Urinary bladder (tissue), 4 donors: ENCODE measurements around the gene STAT5B. TPM values are rescaled to one million over a fixed set of nuclear protein-coding genes. Genes with fewer than 3 reads are reported as not detected.

Experiments used
- DNase-seq: peaks from one replicate; pipeline ENCODE4 v3.0.0-alpha.2; 2015; ENCODE audit errors: extremely low spot score
- H3K27ac ChIP-seq: one replicate; pipeline ENCODE4 v1.5.1; 2013; ENCODE audit warnings: low read depth, mild to moderate bottlenecking, moderate library complexity
- H3K36me3 ChIP-seq: one replicate; pipeline ENCODE4 v1.6.1; 2013; ENCODE audit warnings: mild to moderate bottlenecking, moderate library complexity; ENCODE audit not compliant: insufficient read depth
- H3K4me1 ChIP-seq: one replicate; pipeline ENCODE4 v1.6.1; 2013; ENCODE audit warnings: mild to moderate bottlenecking, moderate library complexity; ENCODE audit not compliant: insufficient read depth
- H3K4me3 ChIP-seq: one replicate; pipeline ENCODE4 v1.5.1; 2013; ENCODE audit warnings: low read depth, low read length
- WGBS: extraction: QIAGEN DNeasy Blood & Tissue Kit; methylation state at CpG from one replicate; pipeline ENCODE4 v1.1.7; 2013; 5-methylcytosine and 5-hydroxymethylcytosine counted together
- polyA plus RNA-seq: library from polyadenylated mRNA; stranded (reverse); fragments of 200-250 nt; gene quantifications from one replicate; pipeline ENCODE4 v1.2.3, GENCODE V29; 2013
- total RNA-seq: library from RNA; depleted of rRNA; stranded (reverse); fragments of >200 nt; gene quantifications from one replicate; pipeline ENCODE4 v1.2.3, GENCODE V29; 2014
- donor health status: healthy with polysubstance abuse.
- donor health status: healthy.

STAT5B gene
- total and polyA plus RNA-seq, 2 donors = 37.6 to 66.3 TPM

GRCh38 chr17:42180922-42181850 lies 95.0 kb downstream of the STAT5B start, which contains the start of gene KCNH4:
KCNH4 (minus strand) TSS chr17:42181142; CDS start chr17:42180945, 197 bp downstream.
- WGBS = 4% methylated on average over 60 of the region's 60 CpGs
- Histone ChIP-seq H3K4me3 (peak within 1 kb of the TSS; percentile 31), H3K36me3 (no peaks in the 10 kb centered on the region), H3K4me1 (no peaks in the 10 kb centered on the region), H3K27ac (no peak within 1 kb of the TSS)
- no peak for DNase-seq

DNA sequence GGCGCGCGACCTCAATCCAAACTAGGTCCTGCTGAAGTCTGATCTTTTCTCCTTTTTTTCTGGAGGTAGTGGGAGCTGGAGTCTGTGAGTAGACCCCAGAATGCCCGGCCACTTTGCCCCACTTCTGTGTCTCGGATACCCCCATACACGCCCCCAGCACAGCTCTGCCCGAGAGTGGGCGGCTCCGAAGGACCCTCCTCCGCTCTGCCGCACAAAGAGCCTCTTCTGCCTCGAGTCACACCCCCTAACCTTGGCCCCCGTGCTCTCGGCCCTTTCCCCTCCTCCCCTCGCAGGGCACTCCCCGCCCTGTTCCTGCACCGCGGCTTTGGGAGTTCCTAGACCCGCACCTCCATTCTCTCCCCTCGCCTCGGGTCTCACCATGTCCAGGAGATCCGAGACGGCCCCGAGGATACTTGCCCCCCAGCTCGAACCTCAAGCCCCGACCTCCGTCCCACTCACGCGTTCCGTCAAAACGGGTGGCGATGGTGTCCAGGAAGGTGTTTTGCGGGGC lies 95.7 kb downstream of the STAT5B start:
- H3K27ac ChIP-seq = no peak overlapping the region
- 2% methylated on average over 33 of the region's 33 CpGs for WGBS
- H3K36me3 ChIP-seq = no peaks in the 10 kb centered on the region
- H3K4me1 ChIP-seq = no peaks in the 10 kb centered on the region
- DNase-seq = no peak
- peak overlapping the region; percentile 31 for H3K4me3 ChIP-seq

- Histone ChIP-seq H3K4me1 (no peaks in the 10 kb centered on the region), H3K27ac (no peak overlapping the region), H3K4me3 (no peak overlapping the region), H3K36me3 (no peaks in the 10 kb centered on the region)
- DNase-seq = no peak
- 12% methylated on average over 20 of the region's 20 CpGs for WGBS
Measured at GRCh38 chr17:42179911-42180410, 96.2 kb downstream of the STAT5B start.

DNA sequence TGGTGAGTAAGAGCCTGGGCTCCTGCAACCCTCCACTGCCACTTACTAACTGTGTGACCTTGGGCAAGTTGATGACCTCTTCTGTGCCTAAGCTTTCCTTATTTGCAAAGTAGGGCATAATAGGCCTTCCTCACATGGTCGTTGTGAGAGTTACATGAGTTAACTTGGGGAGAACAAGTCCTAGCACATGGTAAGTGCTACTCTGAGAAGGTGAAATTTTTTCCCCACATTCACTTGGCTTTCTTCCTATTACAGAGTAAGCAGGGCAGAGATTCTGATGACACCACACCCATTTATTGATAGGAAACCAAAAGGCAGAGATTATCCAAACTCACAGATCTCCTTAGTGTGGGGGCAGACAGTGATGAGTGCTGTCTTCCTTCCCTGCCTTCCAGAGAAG lies 96.9 kb downstream of the STAT5B start:
- H3K36me3 ChIP-seq = no peaks in the 10 kb centered on the region
- no peak overlapping the region for H3K4me3 ChIP-seq
- H3K4me1 ChIP-seq = no peaks in the 10 kb centered on the region
- no peak for DNase-seq
- WGBS = 33% methylated on average over 1 of the region's 1 CpG
- H3K27ac ChIP-seq = no peak overlapping the region

GRCh38 chr17:42178817-42179216 lies 97.4 kb downstream of the STAT5B start:
- DNase-seq = no peak
- H3K4me1 ChIP-seq = no peaks in the 10 kb centered on the region
- H3K27ac ChIP-seq = no peak overlapping the region
- no peak overlapping the region for H3K4me3 ChIP-seq
- 39% methylated on average over 14 of the region's 14 CpGs for WGBS
- H3K36me3 ChIP-seq = no peaks in the 10 kb centered on the region

DNA sequence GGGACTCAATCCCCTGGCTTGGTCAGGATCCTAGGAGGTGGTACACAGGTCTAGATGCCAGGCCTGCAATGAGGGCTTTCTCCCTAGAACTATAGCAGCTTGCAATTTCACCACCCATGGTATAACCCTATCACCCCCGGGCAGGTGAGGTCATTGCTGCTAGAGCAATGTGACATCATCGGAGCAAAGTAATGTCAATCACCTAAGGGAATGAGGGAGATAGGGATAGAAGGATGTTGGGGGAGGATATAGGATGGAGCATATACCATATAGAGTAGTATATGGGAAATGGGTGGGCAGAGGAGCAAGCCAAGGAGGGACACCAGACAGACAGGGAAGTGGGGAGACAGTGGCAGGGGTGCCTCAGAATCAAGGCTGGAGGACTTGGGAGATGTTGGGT lies 98.5 kb downstream of the STAT5B start:
- H3K4me1 ChIP-seq = no peaks in the 10 kb centered on the region
- no peak overlapping the region for H3K4me3 ChIP-seq
- DNase-seq = no peak
- H3K27ac ChIP-seq = no peak overlapping the region
- 92% methylated on average over 2 of the region's 2 CpGs for WGBS
- no peaks in the 10 kb centered on the region for H3K36me3 ChIP-seq

DNA sequence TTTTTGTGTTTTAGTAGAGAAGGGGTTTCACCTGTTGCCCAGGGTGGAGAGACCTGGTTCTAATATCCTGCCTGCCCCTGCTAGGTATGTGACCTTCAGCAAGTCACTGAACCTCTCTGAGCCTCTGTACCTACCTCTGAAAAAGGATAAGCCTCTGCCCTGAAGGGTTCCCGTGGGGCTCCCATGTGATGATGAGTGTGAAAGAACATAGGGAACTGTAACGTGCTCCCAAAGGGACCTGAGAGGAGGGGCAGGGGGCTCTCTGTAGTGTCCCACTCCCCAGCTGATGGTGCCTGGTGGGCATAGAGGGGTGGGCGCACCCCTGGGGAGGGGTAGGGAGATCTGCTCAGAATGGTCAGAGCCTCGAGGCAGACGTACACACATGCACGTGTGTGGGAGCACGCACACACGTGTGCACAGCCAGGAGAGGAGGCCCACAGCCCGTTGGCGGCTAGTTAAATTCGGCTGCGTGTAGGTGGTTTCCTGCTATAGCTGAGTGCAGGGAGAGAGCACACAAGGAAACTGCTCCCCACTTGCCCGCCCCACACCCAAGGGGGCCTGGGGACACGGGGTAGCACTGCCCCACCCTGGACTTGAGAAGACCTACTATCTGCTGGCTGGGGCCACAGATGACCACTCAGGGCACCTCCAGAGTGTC lies 101.9 kb downstream of the STAT5B start:
- 71% methylated on average over 14 of the region's 14 CpGs for WGBS
- Histone ChIP-seq H3K27ac (no peak overlapping the region), H3K36me3 (no peaks in the 10 kb centered on the region), H3K4me3 (no peak overlapping the region), H3K4me1 (no peaks in the 10 kb centered on the region)
- no peak for DNase-seq

- H3K4me3 ChIP-seq = peak overlapping the region; percentile 11
- no peaks in the 10 kb centered on the region for H3K4me1 ChIP-seq
- WGBS = 40% methylated on average over 11 of the region's 11 CpGs
- no peaks in the 10 kb centered on the region for H3K36me3 ChIP-seq
- peak; percentile 67 for DNase-seq
- no peak overlapping the region for H3K27ac ChIP-seq
Measured at GRCh38 chr17:42171831-42172230, 104.4 kb downstream of the STAT5B start.

- Histone ChIP-seq H3K36me3 (no peaks in the 10 kb centered on the region), H3K4me3 (no peak overlapping the region), H3K4me1 (no peaks in the 10 kb centered on the region), H3K27ac (no peak overlapping the region)
- no peak for DNase-seq
- 94% methylated on average over 29 of the region's 29 CpGs for WGBS
Measured at GRCh38 chr17:42169351-42169750, 106.8 kb downstream of the STAT5B start.

- no peak for DNase-seq
- Histone ChIP-seq H3K4me3 (no peak overlapping the region), H3K36me3 (no peaks in the 10 kb centered on the region), H3K27ac (no peak overlapping the region), H3K4me1 (no peaks in the 10 kb centered on the region)
- WGBS = 92% methylated on average over 8 of the region's 8 CpGs
Measured at GRCh38 chr17:42167807-42168206, 108.4 kb downstream of the STAT5B start.

DNA sequence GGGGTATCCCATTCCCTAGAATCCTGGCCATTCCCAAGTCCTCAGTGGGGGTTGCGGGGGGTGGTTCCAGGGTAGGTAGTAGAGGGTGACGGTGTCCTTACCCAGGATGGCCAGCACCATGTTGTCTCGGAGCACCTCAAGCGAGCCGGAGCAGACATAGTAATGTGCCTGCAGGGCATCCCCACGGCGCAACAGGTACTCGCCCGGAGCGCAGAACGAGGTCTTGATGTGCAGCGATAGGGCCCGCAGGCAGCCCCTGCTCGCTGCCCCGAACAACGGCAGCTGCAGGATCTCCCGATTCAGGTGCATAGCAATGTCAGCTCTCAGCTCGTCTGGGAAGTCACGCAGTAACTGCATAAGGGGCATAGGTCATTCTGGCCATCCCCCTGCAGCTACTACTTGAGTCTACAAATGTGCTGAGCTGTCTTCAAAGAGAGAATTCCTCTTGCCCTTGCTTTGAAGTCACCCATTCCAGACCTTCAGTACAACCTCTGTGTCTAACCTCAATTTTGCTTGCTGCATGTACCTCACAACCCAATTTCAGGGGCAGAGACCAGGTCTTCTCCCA lies 109.9 kb downstream of the STAT5B start:
- H3K4me3 ChIP-seq = no peak overlapping the region
- WGBS = 91% methylated on average over 19 of the region's 19 CpGs
- no peak for DNase-seq
- H3K4me1 ChIP-seq = no peaks in the 10 kb centered on the region
- no peaks in the 10 kb centered on the region for H3K36me3 ChIP-seq
- no peak overlapping the region for H3K27ac ChIP-seq

DNA sequence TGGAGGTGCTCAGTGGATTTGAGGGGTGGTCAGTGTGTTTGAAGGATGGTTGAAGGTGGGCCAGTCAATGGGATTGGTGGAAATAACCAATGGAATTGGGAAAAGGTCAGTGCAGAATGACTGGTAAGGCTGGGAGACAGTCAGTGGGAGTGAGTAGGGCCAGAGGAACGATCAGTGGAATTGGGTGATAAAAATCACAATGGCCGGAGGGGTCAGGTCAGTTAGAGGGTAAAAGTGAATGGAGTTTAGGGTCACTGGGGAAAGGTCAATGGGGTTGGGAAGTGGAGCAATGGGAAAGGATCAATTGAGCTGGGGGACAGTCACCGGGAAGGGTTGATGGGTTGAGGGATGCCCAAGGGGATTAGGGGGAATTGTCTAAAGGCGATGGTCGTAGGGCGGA lies 110.4 kb downstream of the STAT5B start:
- no peak for DNase-seq
- Histone ChIP-seq H3K4me1 (no peaks in the 10 kb centered on the region), H3K4me3 (no peak overlapping the region), H3K36me3 (no peaks in the 10 kb centered on the region), H3K27ac (no peak overlapping the region)
- 78% methylated on average over 6 of the region's 6 CpGs for WGBS

DNA sequence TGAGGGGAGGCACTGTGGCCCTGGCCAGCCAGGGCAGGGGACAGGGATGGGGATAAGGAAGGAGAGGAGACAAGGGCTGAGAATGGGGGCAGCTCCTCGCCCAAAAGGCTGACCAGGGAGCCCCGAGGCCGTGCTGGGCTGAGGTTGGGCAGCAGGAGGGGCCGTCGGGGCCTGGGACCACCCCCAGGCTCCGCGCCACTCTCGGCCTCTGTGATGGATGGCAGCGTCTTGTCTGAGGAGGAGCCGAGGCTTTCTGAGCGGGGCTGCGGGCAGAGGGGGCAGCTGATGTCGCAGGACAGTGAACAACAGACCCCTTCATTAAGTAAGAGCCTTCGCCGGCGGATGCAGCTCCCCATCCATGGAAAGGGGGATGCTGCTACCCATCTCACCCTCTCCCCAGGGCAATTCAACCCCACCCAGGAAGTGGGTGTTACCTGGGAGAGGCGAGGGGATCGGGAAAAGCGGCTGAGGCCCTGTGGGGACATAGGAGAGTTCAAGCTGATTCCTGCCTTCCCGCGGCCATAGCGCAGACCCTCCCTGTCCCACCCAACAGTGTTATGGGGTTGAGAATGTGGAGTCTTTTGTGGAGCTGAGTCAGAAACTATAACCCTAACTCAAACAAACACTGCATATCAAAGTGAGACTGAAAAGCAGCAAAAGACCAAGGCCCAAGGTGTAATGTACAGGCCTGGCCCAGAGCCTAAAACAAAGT lies 112.3 kb downstream of the STAT5B start:
- WGBS = 54% methylated on average over 22 of the region's 22 CpGs
- H3K27ac ChIP-seq = no peak overlapping the region
- no peak for DNase-seq
- H3K4me3 ChIP-seq = no peak overlapping the region
- H3K4me1 ChIP-seq = no peaks in the 10 kb centered on the region
- no peaks in the 10 kb centered on the region for H3K36me3 ChIP-seq
